ENCODE results near the gene TPRA1. TPM values are rescaled to one million over a fixed set of nuclear protein-coding genes. Genes with fewer than 3 reads are reported as not detected.

The TPRA1 gene
- total RNA-seq, 1 experiment from 2014 or later, result 20.0 TPM

GRCh38 chr3:127556565-127556964, 34.0 kb downstream of the TPRA1 start:
- Histone ChIP-seq H4K8ac (replicated peaks; ENCODE audit: insufficient read length, low read depth, low read length) (no peak overlapping the region), H2BK5ac (ENCODE audit: insufficient read length, low read length) (no peak overlapping the region), H4K91ac (ENCODE audit: insufficient read length, low read depth, low read length) (no peak overlapping the region), H3K9me3 (ENCODE audit: control insufficient read depth, low read depth, low read length) (no peaks in the 10 kb centered on the region), H3K27ac (ENCODE audit: insufficient read length, low read depth, low read length) (no peak overlapping the region), H2BK120ac (ENCODE audit: low read depth, low read length, poor library complexity, severe bottlenecking) (no peak overlapping the region), H3T11ph (ENCODE audit: low read length) (no peak overlapping the region), H3K18ac (ENCODE audit: insufficient read length, low read depth, low read length) (no peak overlapping the region), H2AFZ (ENCODE audit: low read length) (no peak overlapping the region), H4K20me1 (ENCODE audit: control insufficient read depth, insufficient read depth, insufficient read length) (no peaks in the 10 kb centered on the region), H3K23ac (ENCODE audit: insufficient read length, low read depth, low read length) (no peak overlapping the region), H2AK5ac (ENCODE audit: insufficient read length, low read length) (no peak overlapping the region), H3K79me1 (ENCODE audit: insufficient read depth, low read depth, low read length, poor library complexity, severe bottlenecking) (no peaks in the 10 kb centered on the region), H3K4me1 (ENCODE audit: insufficient read depth, low read length) (no peaks in the 10 kb centered on the region), H3K4ac (ENCODE audit: low read depth, low read length) (no peak overlapping the region), H3K23me2 (ENCODE audit: insufficient read length, low read depth, low read length, poor library complexity, severe bottlenecking) (no peaks in the 10 kb centered on the region), H3K4me2 (ENCODE audit: insufficient read depth, insufficient read length, low read length) (no peak overlapping the region), H3K27me3 (ENCODE audit: insufficient read depth, low read length) (no peaks in the 10 kb centered on the region), H3K56ac (ENCODE audit: insufficient read length, low read depth, low read length) (no peak overlapping the region), H3K9ac (ENCODE audit: extremely low read depth, insufficient read length, low read length) (no peak overlapping the region), H3K79me2 (ENCODE audit: insufficient read depth, low read length) (no peaks in the 10 kb centered on the region), H3K14ac (ENCODE audit: insufficient read depth, low read length) (no peak overlapping the region), H2BK15ac (ENCODE audit: low read depth, low read length) (no peak overlapping the region), H4K5ac (ENCODE audit: insufficient read length, low read depth, low read length) (no peak overlapping the region), H2BK20ac (ENCODE audit: low read depth, low read length, poor library complexity, severe bottlenecking) (no peak overlapping the region), H2BK12ac (ENCODE audit: insufficient read length, low read depth, low read length) (no peak overlapping the region)
- Mint-ChIP-seq H3K4me1 (peaks cover 0 to 8% of the 10 kb centered on the region in 2 experiments; a peak in 2 of 4 replicates), H3K27ac (no peak overlapping the region), H3K4me3 (no peak overlapping the region), H3K9me3 (no peaks in the 10 kb centered on the region; a peak in 1 of 5 replicates), H3K27me3 (ENCODE audit: low read depth) (peaks cover 15% of the 10 kb centered on the region), H3K36me3 (ENCODE audit: insufficient read depth in 1 of 3, low read depth in 3 of 3) (no peaks in the 10 kb centered on the region)
- no CpG with 5 or more reads among the region's 6 CpGs for WGBS (ENCODE audit: extremely low coverage, insufficient read length, low lambda C conversion rate)
- peak; percentile 65 for DNase-seq
- peak; percentile 69 for TF ChIP-seq CTCF (conservative IDR thresholded peaks at IDR 0.05)

Measured in H9 (cell line).